ENCODE measurements around the gene FIG4.

The FIG4 gene

GRCh38 chr6:109834131-109834530, 143.0 kb downstream of the FIG4 start:
- ChIA-PET POLR2A (no interaction called here), CTCF (no interaction called here)
- Histone ChIP-seq H3K27me3 (replicated peaks in 2 of 5; ENCODE audit: control insufficient read depth in 4 of 5, insufficient read depth in 5 of 5, low read length in 4 of 5) (no peaks in the 10 kb centered on the region), H3K4me1 (ENCODE audit: control extremely low read depth in 1 of 4, control insufficient read depth in 4 of 4, insufficient read depth in 4 of 4, low read length in 3 of 4) (no peaks in the 10 kb centered on the region), H3K36me3 (ENCODE audit: control insufficient read depth in 4 of 4, insufficient read depth in 4 of 4, low read length in 3 of 4) (peaks cover 0 to 2% (median 0%) of the 10 kb centered on the region in 4 experiments), H3K9me3 (ENCODE audit: control extremely low read depth in 1 of 5, control insufficient read depth in 4 of 5, insufficient read depth in 2 of 5, low read depth in 1 of 5, low read length in 4 of 5) (peaks cover 0 to 6% (median 1%) of the 10 kb centered on the region in 5 experiments), H3K4me3 (ENCODE audit: control insufficient read depth in 1 of 7, extremely low read depth in 1 of 7, insufficient read depth in 4 of 7, low read depth in 2 of 7, low read length in 6 of 7) (no peak overlapping the region), H3K27ac (ENCODE audit: insufficient read depth in 1 of 2, low read depth in 1 of 2, low read length in 2 of 2, poor library complexity in 1 of 2, severe bottlenecking in 2 of 2) (no peak overlapping the region)
- no peak for DNase-seq
- WGBS (ENCODE audit: insufficient coverage): 69% methylated on average over 2 of the region's 3 CpGs

- 100% methylated on average over 3 of the region's 7 CpGs for WGBS (ENCODE audit: insufficient coverage)
- no peak overlapping the region for H3K4me3 ChIP-seq (ENCODE audit: control insufficient read depth in 1 of 7, extremely low read depth in 1 of 7, insufficient read depth in 4 of 7, low read depth in 2 of 7, low read length in 6 of 7)
- POLR2A ChIA-PET: no interaction called here
- CTCF ChIA-PET: no interaction called here
- H3K27ac ChIP-seq (ENCODE audit: insufficient read depth in 1 of 2, low read depth in 1 of 2, low read length in 2 of 2, poor library complexity in 1 of 2, severe bottlenecking in 2 of 2): no peak overlapping the region
- no peaks in the 10 kb centered on the region for H3K36me3 ChIP-seq (ENCODE audit: control insufficient read depth in 4 of 4, insufficient read depth in 4 of 4, low read length in 3 of 4)
- no peaks in the 10 kb centered on the region for H3K4me1 ChIP-seq (ENCODE audit: control extremely low read depth in 1 of 4, control insufficient read depth in 4 of 4, insufficient read depth in 4 of 4, low read length in 3 of 4)
- H3K9me3 ChIP-seq (ENCODE audit: control extremely low read depth in 1 of 5, control insufficient read depth in 4 of 5, insufficient read depth in 2 of 5, low read depth in 1 of 5, low read length in 4 of 5): peaks cover 0 to 2% (median 0%) of the 10 kb centered on the region in 5 experiments
- H3K27me3 ChIP-seq (replicated peaks in 2 of 5; ENCODE audit: control insufficient read depth in 4 of 5, insufficient read depth in 5 of 5, low read length in 4 of 5): no peaks in the 10 kb centered on the region
- no peak for DNase-seq
Observed at GRCh38 chr6:109834595-109835437, 143.7 kb downstream of the FIG4 start.

- no peaks in the 10 kb centered on the region for H3K4me1 ChIP-seq (ENCODE audit: control extremely low read depth in 1 of 4, control insufficient read depth in 4 of 4, insufficient read depth in 4 of 4, low read length in 3 of 4)
- H3K4me3 ChIP-seq (ENCODE audit: control insufficient read depth in 1 of 7, extremely low read depth in 1 of 7, insufficient read depth in 4 of 7, low read depth in 2 of 7, low read length in 6 of 7): no peak overlapping the region
- no peaks in the 10 kb centered on the region for H3K27me3 ChIP-seq (replicated peaks in 2 of 5; ENCODE audit: control insufficient read depth in 4 of 5, insufficient read depth in 5 of 5, low read length in 4 of 5)
- POLR2A ChIA-PET: no interaction called here
- H3K36me3 ChIP-seq (ENCODE audit: control insufficient read depth in 4 of 4, insufficient read depth in 4 of 4, low read length in 3 of 4): no peaks in the 10 kb centered on the region
- no peak overlapping the region for H3K27ac ChIP-seq (ENCODE audit: insufficient read depth in 1 of 2, low read depth in 1 of 2, low read length in 2 of 2, poor library complexity in 1 of 2, severe bottlenecking in 2 of 2)
- DNase-seq: no peak
- no peaks in the 10 kb centered on the region for H3K9me3 ChIP-seq (ENCODE audit: control extremely low read depth in 1 of 5, control insufficient read depth in 4 of 5, insufficient read depth in 2 of 5, low read depth in 1 of 5, low read length in 4 of 5)
- CTCF ChIA-PET: no interaction called here
Observed at GRCh38 chr6:109840034-109840433, 148.9 kb downstream of the FIG4 start.

GRCh38 chr6:109840796-109841195, 149.7 kb downstream of the FIG4 start:
- CTCF ChIA-PET: interaction anchor here (1.6 kb wide), 1 partner anchor 11 kb away, joined by 3 read pairs; no protein-coding TSS in a partner anchor
- WGBS (ENCODE audit: insufficient coverage): 100% methylated on average over 5 of the region's 5 CpGs

GRCh38 chr6:109841869-109842268, 150.8 kb downstream of the FIG4 start:
- Histone ChIP-seq H3K9me3 (ENCODE audit: control extremely low read depth in 1 of 5, control insufficient read depth in 4 of 5, insufficient read depth in 2 of 5, low read depth in 1 of 5, low read length in 4 of 5) (no peaks in the 10 kb centered on the region), H3K4me1 (ENCODE audit: control extremely low read depth in 1 of 4, control insufficient read depth in 4 of 4, insufficient read depth in 4 of 4, low read length in 3 of 4) (no peaks in the 10 kb centered on the region), H3K36me3 (ENCODE audit: control insufficient read depth in 4 of 4, insufficient read depth in 4 of 4, low read length in 3 of 4) (no peaks in the 10 kb centered on the region), H3K27ac (ENCODE audit: insufficient read depth in 1 of 2, low read depth in 1 of 2, low read length in 2 of 2, poor library complexity in 1 of 2, severe bottlenecking in 2 of 2) (no peak overlapping the region), H3K27me3 (replicated peaks in 2 of 5; ENCODE audit: control insufficient read depth in 4 of 5, insufficient read depth in 5 of 5, low read length in 4 of 5) (no peaks in the 10 kb centered on the region), H3K4me3 (ENCODE audit: control insufficient read depth in 1 of 7, extremely low read depth in 1 of 7, insufficient read depth in 4 of 7, low read depth in 2 of 7, low read length in 6 of 7) (no peak overlapping the region)
- CTCF ChIA-PET: interaction anchor here (1.6 kb wide), 1 partner anchor 12 kb away, joined by 3 read pairs; no protein-coding TSS in a partner anchor
- DNase-seq: no peak
- WGBS (ENCODE audit: insufficient coverage): 100% methylated on average over 2 of the region's 3 CpGs
- POLR2A ChIA-PET: no interaction called here

More at GRCh38 chr6:109840796-109841195, 149.7 kb downstream of the FIG4 start:
- no peak for DNase-seq
- Histone ChIP-seq H3K9me3 (ENCODE audit: control extremely low read depth in 1 of 5, control insufficient read depth in 4 of 5, insufficient read depth in 2 of 5, low read depth in 1 of 5, low read length in 4 of 5) (no peaks in the 10 kb centered on the region), H3K27ac (ENCODE audit: insufficient read depth in 1 of 2, low read depth in 1 of 2, low read length in 2 of 2, poor library complexity in 1 of 2, severe bottlenecking in 2 of 2) (no peak overlapping the region), H3K4me1 (ENCODE audit: control extremely low read depth in 1 of 4, control insufficient read depth in 4 of 4, insufficient read depth in 4 of 4, low read length in 3 of 4) (no peaks in the 10 kb centered on the region), H3K36me3 (ENCODE audit: control insufficient read depth in 4 of 4, insufficient read depth in 4 of 4, low read length in 3 of 4) (no peaks in the 10 kb centered on the region), H3K4me3 (ENCODE audit: control insufficient read depth in 1 of 7, extremely low read depth in 1 of 7, insufficient read depth in 4 of 7, low read depth in 2 of 7, low read length in 6 of 7) (no peak overlapping the region), H3K27me3 (replicated peaks in 2 of 5; ENCODE audit: control insufficient read depth in 4 of 5, insufficient read depth in 5 of 5, low read length in 4 of 5) (no peaks in the 10 kb centered on the region)
- POLR2A ChIA-PET: no interaction called here

- 98% methylated on average over 4 of the region's 4 CpGs for WGBS (ENCODE audit: insufficient coverage)
- Histone ChIP-seq H3K9me3 (ENCODE audit: control extremely low read depth in 1 of 5, control insufficient read depth in 4 of 5, insufficient read depth in 2 of 5, low read depth in 1 of 5, low read length in 4 of 5) (no peaks in the 10 kb centered on the region), H3K27me3 (replicated peaks in 2 of 5; ENCODE audit: control insufficient read depth in 4 of 5, insufficient read depth in 5 of 5, low read length in 4 of 5) (no peaks in the 10 kb centered on the region), H3K36me3 (ENCODE audit: control insufficient read depth in 4 of 4, insufficient read depth in 4 of 4, low read length in 3 of 4) (no peaks in the 10 kb centered on the region), H3K4me3 (ENCODE audit: control insufficient read depth in 1 of 7, extremely low read depth in 1 of 7, insufficient read depth in 4 of 7, low read depth in 2 of 7, low read length in 6 of 7) (no peak overlapping the region), H3K4me1 (ENCODE audit: control extremely low read depth in 1 of 4, control insufficient read depth in 4 of 4, insufficient read depth in 4 of 4, low read length in 3 of 4) (no peaks in the 10 kb centered on the region), H3K27ac (ENCODE audit: insufficient read depth in 1 of 2, low read depth in 1 of 2, low read length in 2 of 2, poor library complexity in 1 of 2, severe bottlenecking in 2 of 2) (no peak overlapping the region)
- ChIA-PET POLR2A (no interaction called here), CTCF (no interaction called here)
- DNase-seq: no peak
Observed at GRCh38 chr6:109852713-109853112, 161.6 kb downstream of the FIG4 start.

- Histone ChIP-seq H3K27ac (ENCODE audit: insufficient read depth in 1 of 2, low read depth in 1 of 2, low read length in 2 of 2, poor library complexity in 1 of 2, severe bottlenecking in 2 of 2) (no peak overlapping the region), H3K4me1 (ENCODE audit: control extremely low read depth in 1 of 4, control insufficient read depth in 4 of 4, insufficient read depth in 4 of 4, low read length in 3 of 4) (no peaks in the 10 kb centered on the region), H3K36me3 (ENCODE audit: control insufficient read depth in 4 of 4, insufficient read depth in 4 of 4, low read length in 3 of 4) (no peaks in the 10 kb centered on the region), H3K9me3 (ENCODE audit: control extremely low read depth in 1 of 5, control insufficient read depth in 4 of 5, insufficient read depth in 2 of 5, low read depth in 1 of 5, low read length in 4 of 5) (no peaks in the 10 kb centered on the region), H3K27me3 (replicated peaks in 2 of 5; ENCODE audit: control insufficient read depth in 4 of 5, insufficient read depth in 5 of 5, low read length in 4 of 5) (no peaks in the 10 kb centered on the region), H3K4me3 (ENCODE audit: control insufficient read depth in 1 of 7, extremely low read depth in 1 of 7, insufficient read depth in 4 of 7, low read depth in 2 of 7, low read length in 6 of 7) (no peak overlapping the region)
- CTCF ChIA-PET: no interaction called here
- WGBS (ENCODE audit: insufficient coverage): 83% methylated on average over 1 of the region's 1 CpG
- DNase-seq: no peak
- POLR2A ChIA-PET: no interaction called here
Observed at GRCh38 chr6:109853426-109853825, 162.3 kb downstream of the FIG4 start.

All from common myeloid progenitor, CD34-positive (primary cell).